Tibial nerve (tissue), 4 donors: ENCODE data around the gene LMX1B. TPM values are rescaled to one million over a fixed set of nuclear protein-coding genes. Genes with fewer than 3 reads are reported as not detected.

Source experiments
- DNase-seq, 2 donors: peaks; one replicate each; pipeline ENCODE4 v3.0.0-alpha.2; 2019; ENCODE audit warnings: low spot score in 2 of 2
- H3K27ac ChIP-seq, 4 donors: fragments of 200-600 bp; sonication (generic) in 3 of 4; one replicate each; pipeline ENCODE4 v1.5.1; 2017 to 2019; ENCODE audit warnings: mild to moderate bottlenecking in 1 of 4
- H3K27me3 ChIP-seq, 2 donors: fragments of 200-600 bp; sonication (generic) in 1 of 2; one replicate each; pipeline versions ENCODE4 v1.5.1 to v1.6.0; 2017 to 2019
- H3K36me3 ChIP-seq, 3 donors: fragments of 200-600 bp; sonication (generic); one replicate each; pipeline ENCODE4 v1.5.1; 2018 to 2019
- H3K4me1 ChIP-seq, 4 donors: fragments of 200-600 bp; sonication (generic) in 3 of 4; one replicate each; pipeline ENCODE4 v1.5.1; 2017 to 2019
- H3K4me3 ChIP-seq, 4 donors: fragments of 200-600 bp; sonication (generic) in 3 of 4; one replicate each; pipeline ENCODE4 v1.5.1; 2017 to 2019; ENCODE audit warnings: mild to moderate bottlenecking in 1 of 4, moderate library complexity in 1 of 4
- H3K9me3 ChIP-seq, 4 donors: fragments of 200-600 bp; sonication (generic) in 3 of 4; one replicate each; pipeline ENCODE4 v1.5.1; 2017 to 2019
- CTCF ChIP-seq, 5 experiments: fragments of 200-600 bp in 3 of 5; fragments of 450-650 bp in 2 of 5; sonication (generic) in 3 of 5; IDR thresholded peaks; one replicate each; pipeline ENCODE4 v1.5.1; 2016 to 2019; ENCODE audit warnings: antibody characterized with exemption in 5 of 5, mild to moderate bottlenecking in 3 of 5, moderate library complexity in 2 of 5
- EP300 ChIP-seq, 2 donors: sonication (generic); formaldehyde crosslinking; IDR thresholded peaks; one replicate each; pipeline ENCODE4 v1.6.1; 2017; ENCODE audit warnings: antibody characterized with exemption in 2 of 2, mild to moderate bottlenecking in 1 of 2
- POLR2A ChIP-seq, 2 donors: fragments of 450-650 bp; IDR thresholded peaks; one replicate each; pipeline ENCODE4 v1.6.1; 2017; ENCODE audit warnings: antibody characterized with exemption in 2 of 2, mild to moderate bottlenecking in 2 of 2, moderate library complexity in 2 of 2
- WGBS, 2 donors: methylation state at CpG; one replicate each; pipeline ENCODE4 v1.1.5; 2018; 5-methylcytosine and 5-hydroxymethylcytosine counted together
- total RNA-seq, 4 donors: library from RNA; depleted of rRNA; stranded (reverse); fragments of >200 nt; gene quantifications; one replicate each; pipeline ENCODE4 v1.1.0, GENCODE V29; 2016

The LMX1B gene
- total RNA-seq, 4 donors from 2014 or later = 0.60 to 1.5 (median 0.78) TPM; not detected in 1

GRCh38 chr9:126618585-126619360 lies 5.0 kb downstream of the LMX1B start:
- Histone ChIP-seq H3K27ac (no peak overlapping the region), H3K27me3 (peaks cover 2 to 94% of the 10 kb centered on the region in 2 donors), H3K36me3 (no peaks in the 10 kb centered on the region), H3K9me3 (no peaks in the 10 kb centered on the region), H3K4me3 (no peak overlapping the region), H3K4me1 (peaks cover 0 to 38% (median 5%) of the 10 kb centered on the region in 4 donors)
- 22 to 23% methylated on average over 44 to 50 of the region's 50 CpGs for WGBS, 2 donors
- DNase-seq = no peak
- no peak for TF ChIP-seq POLR2A (IDR thresholded peaks at IDR 0.05)
- no peak for TF ChIP-seq CTCF (IDR thresholded peaks at IDR 0.05)
- no peak for TF ChIP-seq EP300 (IDR thresholded peaks at IDR 0.05)

- Histone ChIP-seq H3K4me1 (peaks cover 0 to 43% (median 7%) of the 10 kb centered on the region in 4 donors), H3K27ac (no peak overlapping the region), H3K9me3 (no peaks in the 10 kb centered on the region), H3K36me3 (no peaks in the 10 kb centered on the region), H3K27me3 (peaks cover 2 to 99% of the 10 kb centered on the region in 2 donors), H3K4me3 (no peak overlapping the region)
- 41 to 43% methylated on average over 7 to 10 of the region's 10 CpGs for WGBS, 2 donors
- no peak for TF ChIP-seq POLR2A (IDR thresholded peaks at IDR 0.05)
- no peak for TF ChIP-seq CTCF (IDR thresholded peaks at IDR 0.05)
- TF ChIP-seq EP300 (IDR thresholded peaks at IDR 0.05) = no peak
- DNase-seq = no peak
These were observed 5.8 kb downstream of the LMX1B start for GRCh38 chr9:126619361-126620135.

GRCh38 chr9:126620478-126620877 lies 6.8 kb downstream of the LMX1B start:
- DNase-seq = no peak
- 39 to 46% methylated on average over 7 of the region's 7 CpGs for WGBS, 2 donors
- TF ChIP-seq CTCF (IDR thresholded peaks at IDR 0.05) (no peak), POLR2A (IDR thresholded peaks at IDR 0.05) (no peak), EP300 (IDR thresholded peaks at IDR 0.05) (no peak)
- H3K36me3 ChIP-seq = no peaks in the 10 kb centered on the region
- peaks cover 0 to 43% (median 10%) of the 10 kb centered on the region in 4 donors for H3K4me1 ChIP-seq
- H3K9me3 ChIP-seq = no peaks in the 10 kb centered on the region
- no peak overlapping the region for H3K4me3 ChIP-seq
- H3K27ac ChIP-seq = no peak overlapping the region
- peaks cover 2 to 100% of the 10 kb centered on the region in 2 donors for H3K27me3 ChIP-seq

- Histone ChIP-seq H3K4me1 (peaks cover 0 to 49% (median 16%) of the 10 kb centered on the region in 4 donors), H3K27ac (no peak overlapping the region), H3K27me3 (peaks cover 2 to 100% of the 10 kb centered on the region in 2 donors), H3K4me3 (no peak overlapping the region), H3K9me3 (no peaks in the 10 kb centered on the region), H3K36me3 (no peaks in the 10 kb centered on the region)
- WGBS, 2 donors = 35 to 43% methylated on average over 15 of the region's 15 CpGs
- TF ChIP-seq EP300 (IDR thresholded peaks at IDR 0.05) (no peak), POLR2A (IDR thresholded peaks at IDR 0.05) (no peak), CTCF (IDR thresholded peaks at IDR 0.05) (no peak)
- DNase-seq = no peak
These were observed 7.6 kb downstream of the LMX1B start for GRCh38 chr9:126621061-126621918.
